HUDEP-2 (cell line): ENCODE measurements around the gene RET.
A peak's percentile ranks its signal among the peaks of the same experiment; 100 is the strongest.

Experiments used
- DNase-seq, 76 experiments: peaks; one replicate each; lab custom pipeline; 2025; ENCODE audit not compliant: unreplicated experiment in 76 of 76; lab: John Stamatoyannopoulos, UW

The RET gene

GRCh38 chr10:43061331-43061730 is 15.5 kb upstream of the RET start:
- DNase-seq = no peak

GRCh38 chr10:43061760-43062159 is 15.1 kb upstream of the RET start:
- no peak for DNase-seq

GRCh38 chr10:43062402-43063160 is 14.3 kb upstream of the RET start:
- no peak for DNase-seq

GRCh38 chr10:43064331-43065075 is 12.4 kb upstream of the RET start:
- DNase-seq = no peak

- no peak for DNase-seq
Measured at GRCh38 chr10:43065234-43065633, 11.6 kb upstream of the RET start.

GRCh38 chr10:43065761-43066160 is 11.1 kb upstream of the RET start:
- no peak for DNase-seq

GRCh38 chr10:43066481-43066880 is 10.4 kb upstream of the RET start:
- no peak for DNase-seq

- DNase-seq = no peak
Measured at GRCh38 chr10:43067391-43068135, 9.3 kb upstream of the RET start.

- DNase-seq = no peak
Measured at GRCh38 chr10:43068136-43068395, 8.8 kb upstream of the RET start.

GRCh38 chr10:43068471-43069210 is 8.2 kb upstream of the RET start:
- no peak for DNase-seq

GRCh38 chr10:43069211-43069515 is 7.7 kb upstream of the RET start:
- DNase-seq = no peak

GRCh38 chr10:43069579-43069978 is 7.3 kb upstream of the RET start:
- DNase-seq = no peak

GRCh38 chr10:43070121-43071085 is 6.5 kb upstream of the RET start:
- DNase-seq = no peak

GRCh38 chr10:43071865-43072650 is 4.8 kb upstream of the RET start:
- DNase-seq = no peak

- no peak for DNase-seq
Measured at GRCh38 chr10:43073191-43073590, 3.7 kb upstream of the RET start.

- DNase-seq = no peak
Measured at GRCh38 chr10:43073721-43074120, 3.1 kb upstream of the RET start.

- no peak for DNase-seq
Measured at GRCh38 chr10:43074409-43074808, 2.5 kb upstream of the RET start.

- DNase-seq = no peak
Measured at GRCh38 chr10:43074827-43075611, 1.9 kb upstream of the RET start.

- peak in 7 of 76 experiments; percentile 2 to 14 (median 5) for DNase-seq
Measured at GRCh38 chr10:43075612-43076003, 1.3 kb upstream of the RET start.
